Ishikawa (cell line): ENCODE results near the gene KDM3A.

Source experiments
- CEBPB ChIP-seq: IDR thresholded peaks from 2 replicates; pipeline ENCODE4 v1.6.1; 2012
- CREB1 ChIP-seq: IDR thresholded peaks from 2 replicates; pipeline ENCODE4 v1.6.1; 2012; ENCODE audit warnings: low read depth
- EGR1 ChIP-seq: IDR thresholded peaks from 2 replicates; pipeline ENCODE4 v1.6.1; 2012
- EP300 ChIP-seq: IDR thresholded peaks from 2 replicates; pipeline ENCODE4 v1.6.1; 2012; ENCODE audit warnings: borderline replicate concordance
- FOXM1 ChIP-seq: IDR thresholded peaks from 2 replicates; pipeline ENCODE4 v1.6.1; 2012; ENCODE audit warnings: low read depth, borderline replicate concordance
- NFIC ChIP-seq: IDR thresholded peaks from 2 replicates; pipeline ENCODE4 v1.6.1; 2012
- RAD21 ChIP-seq: IDR thresholded peaks from 2 replicates; pipeline ENCODE4 v1.6.1; 2012; ENCODE audit warnings: low read depth
- REST ChIP-seq: IDR thresholded peaks from 2 replicates; pipeline ENCODE4 v1.6.1; 2012; ENCODE audit warnings: low read depth, mild to moderate bottlenecking
- TAF1 ChIP-seq: IDR thresholded peaks from 2 replicates; pipeline ENCODE4 v1.6.1; 2012; ENCODE audit warnings: low read depth, mild to moderate bottlenecking
- TCF12 ChIP-seq: IDR thresholded peaks from 2 replicates; pipeline ENCODE4 v1.6.1; 2012; ENCODE audit warnings: low read depth
- TEAD4 ChIP-seq: IDR thresholded peaks from 2 replicates; pipeline ENCODE4 v1.6.1; 2012
- USF1 ChIP-seq: IDR thresholded peaks from 2 replicates; pipeline ENCODE4 v1.6.1; 2012
- YY1 ChIP-seq: IDR thresholded peaks from 2 replicates; pipeline ENCODE4 v1.6.1; 2012; ENCODE audit warnings: low read depth
- ZBTB7A ChIP-seq: IDR thresholded peaks from 2 replicates; pipeline ENCODE4 v1.6.1; 2012; ENCODE audit warnings: low read depth
- TF ChIP-seq, protein P1 (sequence below): IDR thresholded peaks from 2 replicates; pipeline ENCODE4 v1.6.1; 2012

Gene KDM3A

GRCh38 chr2:86466306-86466705 lies 25.1 kb downstream of the KDM3A start:
- no peak for TF ChIP-seq EP300
- TF ChIP-seq CEBPB: no peak
- TF ChIP-seq FOXM1: no peak
- TF ChIP-seq NFIC: no peak
- TF ChIP-seq CREB1: no peak

- TF ChIP-seq EP300 (no peak), USF1 (no peak)
Observed at GRCh38 chr2:86468162-86469033, 27.2 kb downstream of the KDM3A start.

GRCh38 chr2:86470890-86471289 lies 29.7 kb downstream of the KDM3A start:
- no peak for TF ChIP-seq RAD21
- TF ChIP-seq TCF12: no peak
- no peak for TF ChIP-seq TEAD4
- no peak for TF ChIP-seq FOXM1
- TF ChIP-seq CEBPB: no peak
- no peak for TF ChIP-seq YY1
- TF ChIP-seq, protein P1, sequence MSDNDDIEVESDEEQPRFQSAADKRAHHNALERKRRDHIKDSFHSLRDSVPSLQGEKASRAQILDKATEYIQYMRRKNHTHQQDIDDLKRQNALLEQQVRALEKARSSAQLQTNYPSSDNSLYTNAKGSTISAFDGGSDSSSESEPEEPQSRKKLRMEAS: no peak
- TF ChIP-seq REST: no peak
- TF ChIP-seq USF1: no peak
- no peak for TF ChIP-seq TAF1
- TF ChIP-seq EGR1: no peak
- no peak for TF ChIP-seq ZBTB7A
- TF ChIP-seq EP300: no peak
- TF ChIP-seq NFIC: no peak
- TF ChIP-seq CREB1: no peak

GRCh38 chr2:86471637-86472036 lies 30.5 kb downstream of the KDM3A start:
- TF ChIP-seq RAD21 (no peak), REST (no peak)

DNA sequence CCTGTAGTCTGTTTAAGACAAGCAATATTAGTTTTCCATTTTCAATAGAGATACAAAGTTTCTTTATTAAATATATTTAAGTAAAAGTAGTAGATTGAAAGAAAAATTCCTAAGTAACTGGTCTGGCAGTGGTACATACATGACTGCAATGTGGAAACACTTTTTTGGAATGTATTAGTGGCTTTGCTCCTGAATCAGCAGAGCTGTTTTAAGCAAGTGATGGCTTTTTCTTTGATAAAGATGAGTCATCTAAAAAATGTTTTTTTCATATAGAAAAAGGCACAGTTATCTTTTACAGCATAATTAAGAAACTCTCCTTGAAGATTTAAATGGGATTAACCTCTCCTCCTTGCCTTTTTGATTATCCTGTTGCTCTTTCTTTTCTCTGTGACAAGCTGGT lies 34.9 kb downstream of the KDM3A start:
- TF ChIP-seq USF1: no peak
- no peak for TF ChIP-seq CEBPB
- no peak for TF ChIP-seq EP300
- no peak for TF ChIP-seq ZBTB7A
- no peak for TF ChIP-seq TEAD4
- no peak for TF ChIP-seq YY1
- TF ChIP-seq RAD21: no peak
- no peak for TF ChIP-seq REST
